HG03439 (cell line): ENCODE measurements around the gene RASD2.

Experiments used
- ATAC-seq: cut with Tn5 transposase; IDR thresholded peaks from one replicate; pipeline ENCODE4 v1.9.1; 2021; ENCODE audit warnings: mild to moderate bottlenecking, moderate library complexity; ENCODE audit not compliant: unreplicated experiment

The RASD2 gene

GRCh38 chr22:35599364-35599763 is 58.7 kb downstream of the RASD2 start:
- no peak for ATAC-seq

- no peak for ATAC-seq
Measured at GRCh38 chr22:35600476-35600875, 59.8 kb downstream of the RASD2 start.

DNA sequence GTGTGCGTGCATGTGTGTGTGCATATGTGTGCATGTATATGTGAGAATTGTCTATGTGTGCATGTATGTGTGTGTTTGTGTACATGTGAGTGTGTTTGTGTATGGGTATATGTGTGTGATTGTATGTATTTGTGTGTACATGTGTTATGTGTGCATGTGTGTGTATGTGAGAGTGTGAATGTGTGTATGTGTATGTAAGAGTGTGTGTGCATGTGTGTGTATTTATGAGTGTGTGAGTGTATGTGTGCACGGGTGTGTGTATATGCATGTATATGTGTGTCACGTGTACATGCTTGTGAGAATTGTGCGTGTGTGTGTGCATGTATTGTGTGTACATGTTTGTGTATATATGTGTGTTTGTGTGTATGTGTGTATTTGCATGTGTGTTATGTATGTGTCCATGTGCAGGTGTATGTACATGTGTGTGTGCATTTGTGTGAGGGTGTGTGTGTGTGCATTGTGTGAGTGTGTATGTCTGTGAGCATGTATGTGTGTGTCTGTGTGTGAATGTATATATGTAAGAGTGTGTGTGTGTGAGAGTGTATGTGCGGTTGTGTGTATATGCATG is 60.5 kb downstream of the RASD2 start:
- ATAC-seq: no peak

DNA sequence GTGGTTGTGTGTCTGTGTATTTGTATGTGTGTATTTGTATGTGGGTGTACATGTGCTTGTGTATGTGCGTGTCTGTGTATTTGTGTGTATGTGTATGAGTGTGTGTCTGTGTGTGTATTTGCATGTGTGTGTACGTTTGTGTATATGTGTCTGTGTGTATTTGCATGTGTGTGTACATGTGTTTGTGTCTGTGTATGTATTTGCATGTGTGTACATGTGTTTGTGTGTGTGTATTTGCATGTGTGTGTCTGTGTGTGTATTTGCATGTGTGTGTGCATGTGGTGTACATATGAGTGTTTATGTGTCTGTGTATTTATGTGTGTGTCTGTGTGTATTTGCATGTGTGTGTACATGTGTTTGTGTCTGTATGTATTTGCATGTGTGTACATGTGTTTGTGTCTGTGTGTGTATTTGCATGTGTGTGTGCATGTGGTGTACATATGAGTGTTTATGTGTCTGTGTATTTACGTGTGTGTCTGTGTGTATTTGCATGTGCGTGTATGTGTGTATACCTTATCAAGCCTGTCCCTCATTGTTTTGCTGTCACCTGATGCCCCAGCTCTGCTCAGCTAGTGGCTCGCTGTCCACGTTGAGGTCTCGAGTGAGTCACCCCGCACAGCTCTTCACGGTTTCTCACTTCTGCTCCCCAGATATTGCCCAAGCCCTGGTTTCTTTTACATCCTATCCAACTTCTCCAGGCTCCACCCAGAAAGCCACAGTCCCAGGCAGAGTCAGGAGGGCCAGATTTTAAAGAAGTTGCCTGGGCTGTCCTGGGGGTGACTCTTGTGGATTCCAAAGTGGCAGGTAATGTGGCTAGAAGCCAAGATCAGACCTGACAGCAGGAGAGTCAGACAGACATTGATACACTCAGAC is 61.3 kb downstream of the RASD2 start:
- ATAC-seq: no peak
